GM12873 (cell line): Measurements from ENCODE around the gene SYNJ1.

Experiments
- CTCF ChIP-seq: IDR thresholded peaks from 2 replicates; pipeline ENCODE4 v1.5.1; 2012; ENCODE audit warnings: low read depth, mild to moderate bottlenecking, moderate library complexity, low read length, control low read depth; ENCODE audit not compliant: insufficient read depth; ENCODE audit errors: missing control alignments

Gene SYNJ1

GRCh38 chr21:32747396-32747795 is 19.6 kb upstream of the SYNJ1 start:
- no peak for TF ChIP-seq CTCF

GRCh38 chr21:32742396-32742795 is 14.6 kb upstream of the SYNJ1 start:
- no peak for TF ChIP-seq CTCF

DNA sequence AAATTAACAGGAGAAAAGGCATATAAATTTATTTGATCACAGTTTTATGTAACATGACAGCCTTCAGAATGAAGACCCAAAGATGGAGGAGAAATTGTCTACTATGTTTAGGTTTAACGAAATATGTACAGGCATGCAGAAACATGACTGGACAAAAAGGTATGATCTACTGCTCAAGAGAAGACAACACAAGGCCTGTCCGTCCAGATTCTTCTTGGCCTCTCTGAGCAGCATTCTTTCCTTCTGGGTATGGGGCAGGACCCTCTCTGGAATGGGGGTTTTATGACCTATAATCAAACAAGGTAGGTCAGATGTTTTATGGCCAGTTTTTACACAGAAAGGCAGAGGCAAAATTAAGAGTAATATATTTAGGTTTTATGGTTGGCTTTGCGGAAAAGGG is 13.5 kb upstream of the SYNJ1 start:
- TF ChIP-seq CTCF: no peak

DNA sequence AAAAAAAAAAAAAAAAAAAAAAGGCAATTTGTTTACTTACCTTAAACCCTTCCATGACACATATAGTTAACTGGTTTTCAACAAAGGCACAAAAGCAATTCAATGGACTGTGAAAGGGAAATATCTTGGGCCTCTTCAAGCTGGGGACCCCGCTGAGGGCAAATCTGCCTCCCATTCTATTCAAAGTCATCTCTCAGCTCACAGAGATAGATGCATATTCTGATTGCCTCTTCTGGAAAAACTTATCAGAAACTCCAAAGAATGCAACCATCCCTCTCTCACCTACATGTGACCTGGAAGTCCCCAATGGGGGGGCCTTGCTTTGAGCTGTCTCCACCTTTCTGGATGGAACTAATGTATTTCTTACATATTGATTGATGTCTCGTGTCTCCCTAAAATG is 12.1 kb upstream of the SYNJ1 start:
- no peak for TF ChIP-seq CTCF

DNA sequence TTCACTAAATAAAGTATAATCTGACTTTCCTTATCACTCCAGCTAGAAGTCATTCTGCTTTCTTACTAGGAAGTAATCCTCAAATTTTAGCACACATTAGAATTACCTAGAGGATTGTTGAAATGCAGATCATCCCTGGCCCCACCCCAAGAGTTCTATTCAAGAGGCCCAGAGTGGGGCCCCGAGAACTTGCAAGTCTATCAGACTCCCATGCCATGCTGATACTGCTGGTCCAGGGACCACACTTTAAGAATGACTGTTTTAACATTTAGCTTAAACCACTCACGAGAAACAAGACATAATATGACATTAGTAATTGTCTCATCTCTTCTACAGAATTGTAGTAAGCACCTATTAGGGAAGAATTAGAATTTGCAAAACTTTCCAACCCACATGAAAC is 7.7 kb upstream of the SYNJ1 start:
- no peak for TF ChIP-seq CTCF

- no peak for TF ChIP-seq CTCF
Observed at GRCh38 chr21:32733990-32734613, 6.3 kb upstream of the SYNJ1 start.

- TF ChIP-seq CTCF: no peak
Observed at GRCh38 chr21:32733356-32733755, 5.5 kb upstream of the SYNJ1 start.
